A549 (cell line): ENCODE data around the gene FKTN.

Experiments used
- CHD2 ChIP-seq: fragments of 150-350 bp; IDR thresholded peaks from 2 replicates; pipeline ENCODE4 v1.6.1; 2014; ENCODE audit warnings: low read length; ENCODE audit not compliant: partially characterized antibody
- EP300 ChIP-seq, 2 experiments: fragments of >200 bp; sonication (Bioruptor Twin); formaldehyde crosslinking; IDR thresholded peaks; 2 replicates in 1 of 2; 3 replicates in 1 of 2; pipeline ENCODE4 v1.6.1; 2016 to 2017
- HOXB5 ChIP-seq: fragments of 250-450 bp; sonication (Bioruptor Pico); IDR thresholded peaks from 2 replicates; pipeline ENCODE4 v1.5.0; 2020; ENCODE audit warnings: mild to moderate bottlenecking, moderate library complexity
- POLR2A ChIP-seq: IDR thresholded peaks from 2 replicates; pipeline ENCODE4 v1.6.1; 2012; ENCODE audit warnings: mild to moderate bottlenecking, low read length
- TF ChIP-seq, protein P1 (sequence below): fragments of 450-650 bp; IDR thresholded peaks from 2 replicates; pipeline ENCODE4 v1.6.1; 2014; ENCODE audit warnings: antibody characterized with exemption
- TF ChIP-seq, protein P2 (sequence below): fragments of >200 bp; sonication (Bioruptor Twin); formaldehyde crosslinking; IDR thresholded peaks from 3 replicates; pipeline ENCODE4 v1.5.1; 2016

GRCh38 chr9:105636331-105636730 is 78.4 kb downstream of the FKTN start:
- TF ChIP-seq, protein P1, sequence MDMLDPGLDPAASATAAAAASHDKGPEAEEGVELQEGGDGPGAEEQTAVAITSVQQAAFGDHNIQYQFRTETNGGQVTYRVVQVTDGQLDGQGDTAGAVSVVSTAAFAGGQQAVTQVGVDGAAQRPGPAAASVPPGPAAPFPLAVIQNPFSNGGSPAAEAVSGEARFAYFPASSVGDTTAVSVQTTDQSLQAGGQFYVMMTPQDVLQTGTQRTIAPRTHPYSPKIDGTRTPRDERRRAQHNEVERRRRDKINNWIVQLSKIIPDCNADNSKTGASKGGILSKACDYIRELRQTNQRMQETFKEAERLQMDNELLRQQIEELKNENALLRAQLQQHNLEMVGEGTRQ = no peak
- TF ChIP-seq, protein P2, sequence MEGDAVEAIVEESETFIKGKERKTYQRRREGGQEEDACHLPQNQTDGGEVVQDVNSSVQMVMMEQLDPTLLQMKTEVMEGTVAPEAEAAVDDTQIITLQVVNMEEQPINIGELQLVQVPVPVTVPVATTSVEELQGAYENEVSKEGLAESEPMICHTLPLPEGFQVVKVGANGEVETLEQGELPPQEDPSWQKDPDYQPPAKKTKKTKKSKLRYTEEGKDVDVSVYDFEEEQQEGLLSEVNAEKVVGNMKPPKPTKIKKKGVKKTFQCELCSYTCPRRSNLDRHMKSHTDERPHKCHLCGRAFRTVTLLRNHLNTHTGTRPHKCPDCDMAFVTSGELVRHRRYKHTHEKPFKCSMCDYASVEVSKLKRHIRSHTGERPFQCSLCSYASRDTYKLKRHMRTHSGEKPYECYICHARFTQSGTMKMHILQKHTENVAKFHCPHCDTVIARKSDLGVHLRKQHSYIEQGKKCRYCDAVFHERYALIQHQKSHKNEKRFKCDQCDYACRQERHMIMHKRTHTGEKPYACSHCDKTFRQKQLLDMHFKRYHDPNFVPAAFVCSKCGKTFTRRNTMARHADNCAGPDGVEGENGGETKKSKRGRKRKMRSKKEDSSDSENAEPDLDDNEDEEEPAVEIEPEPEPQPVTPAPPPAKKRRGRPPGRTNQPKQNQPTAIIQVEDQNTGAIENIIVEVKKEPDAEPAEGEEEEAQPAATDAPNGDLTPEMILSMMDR = no peak
- TF ChIP-seq EP300 (IDR thresholded peaks at IDR 0.05) (no peak), POLR2A (no peak), CHD2 (no peak), HOXB5 (CRISPR knock-in tag) (no peak)
